Neural progenitor cell (in vitro differentiated cells): Measurements from ENCODE around the gene VPS13D. TPM values are rescaled to one million over a fixed set of nuclear protein-coding genes. Genes with fewer than 3 reads are reported as not detected.

Experiments
- DNase-seq: peaks from one replicate; pipeline ENCODE4 v3.0.0-alpha.2; 2016; ENCODE audit warnings: low spot score
- H2AFZ ChIP-seq: fragments of 200-600 bp; sonication (generic); replicated peaks from 2 replicates; pipeline ENCODE4 v1.6.1; 2016; ENCODE audit warnings: antibody characterized with exemption
- H3F3A ChIP-seq: fragments of 200-600 bp; sonication (generic); 2 replicates; pipeline ENCODE4 v1.6.1; 2016; ENCODE audit warnings: antibody characterized with exemption, low read depth
- H3K27ac ChIP-seq: fragments of 200-600 bp; sonication (generic); 2 replicates; pipeline ENCODE4 v1.5.1; 2016; ENCODE audit warnings: mild to moderate bottlenecking
- H3K27me3 ChIP-seq: fragments of 200-600 bp; sonication (generic); 2 replicates; pipeline ENCODE4 v1.6.1; 2016; ENCODE audit warnings: mild to moderate bottlenecking, moderate library complexity
- H3K36me3 ChIP-seq: fragments of 200-600 bp; sonication (generic); 2 replicates; pipeline ENCODE4 v1.5.1; 2016
- H3K4me1 ChIP-seq: fragments of 200-600 bp; sonication (generic); 2 replicates; pipeline ENCODE4 v1.6.1; 2016; ENCODE audit warnings: mixed run types
- H3K4me2 ChIP-seq: fragments of 200-600 bp; sonication (generic); 2 replicates; pipeline ENCODE4 v1.6.1; 2016
- H3K4me3 ChIP-seq: fragments of 200-600 bp; sonication (generic); 2 replicates; pipeline ENCODE4 v1.5.1; 2016
- H3K79me2 ChIP-seq: fragments of 200-600 bp; sonication (generic); 2 replicates; pipeline ENCODE4 v1.6.1; 2016; ENCODE audit warnings: low read depth
- H3K9ac ChIP-seq: fragments of 200-600 bp; sonication (generic); 2 replicates; pipeline ENCODE4 v1.6.1; 2016
- H3K9me3 ChIP-seq: fragments of 200-600 bp; sonication (generic); 2 replicates; pipeline ENCODE4 v1.5.1; 2016; ENCODE audit warnings: low read depth
- H4K20me1 ChIP-seq: fragments of 200-600 bp; sonication (generic); 2 replicates; pipeline ENCODE4 v1.6.1; 2016; ENCODE audit warnings: low read depth
- H3K27ac Mint-ChIP-seq: 3 replicates; pipeline ENCODE4 v1.8.0; 2021; ENCODE audit warnings: mixed read lengths
- H3K27me3 Mint-ChIP-seq: 2 replicates; pipeline ENCODE4 v1.8.0; 2022; ENCODE audit warnings: low read depth, mild to moderate bottlenecking, inconsistent platforms, moderate library complexity, mixed read lengths; ENCODE audit not compliant: insufficient read depth
- H3K36me3 Mint-ChIP-seq: 3 replicates; pipeline ENCODE4 v1.8.0; 2021; ENCODE audit warnings: mixed read lengths
- H3K4me1 Mint-ChIP-seq: 3 replicates; pipeline ENCODE4 v1.8.0; 2021; ENCODE audit warnings: mixed read lengths
- H3K4me3 Mint-ChIP-seq: 3 replicates; pipeline ENCODE4 v1.8.0; 2021; ENCODE audit warnings: mild to moderate bottlenecking, moderate library complexity, mixed read lengths
- H3K9me3 Mint-ChIP-seq: 3 replicates; pipeline ENCODE4 v1.8.0; 2020; ENCODE audit warnings: mixed read lengths
- CTCF ChIP-seq: fragments of 200-600 bp; sonication (generic); IDR thresholded peaks from 2 replicates; pipeline ENCODE4 v1.5.1; 2017; ENCODE audit warnings: antibody characterized with exemption, mild to moderate bottlenecking
- EZH2 ChIP-seq: fragments of 200-600 bp; sonication (generic); IDR thresholded peaks from 2 replicates; pipeline ENCODE4 v1.6.1; 2017; ENCODE audit warnings: antibody characterized with exemption, mild to moderate bottlenecking, moderate library complexity
- EZH2phosphoT487 ChIP-seq: fragments of 200-600 bp; sonication (generic); IDR thresholded peaks from 2 replicates; pipeline ENCODE4 v1.6.1; 2017; ENCODE audit warnings: antibody characterized with exemption
- total RNA-seq: library from RNA; depleted of rRNA; stranded (reverse); fragments of >200 nt; gene quantifications from 2 replicates; pipeline ENCODE4 v1.2.3, GENCODE V29; 2015; ENCODE audit warnings: low replicate concordance

Gene VPS13D
- total RNA-seq, 1 donor from 2014 or later = 16.4 TPM

GRCh38 chr1:12346483-12347151, 116.8 kb downstream of the VPS13D start:
- DNase-seq = no peak
- Histone ChIP-seq H3K9me3 (no peaks in the 10 kb centered on the region), H3K27me3 (no peaks in the 10 kb centered on the region), H3F3A (no peaks in the 10 kb centered on the region), H3K4me2 (no peak overlapping the region), H3K36me3 (peaks cover 10% of the 10 kb centered on the region), H2AFZ (no peak overlapping the region), H3K27ac (no peak overlapping the region), H3K9ac (no peak overlapping the region), H3K4me3 (no peak overlapping the region), H4K20me1 (no peaks in the 10 kb centered on the region), H3K4me1 (no peaks in the 10 kb centered on the region), H3K79me2 (no peaks in the 10 kb centered on the region)
- Mint-ChIP-seq H3K27ac (no peak overlapping the region), H3K4me1 (no peaks in the 10 kb centered on the region), H3K9me3 (peaks cover 11% of the 10 kb centered on the region), H3K4me3 (no peak overlapping the region), H3K27me3 (peaks cover under 1% of the 10 kb centered on the region), H3K36me3 (peaks cover 46% of the 10 kb centered on the region)
- no peak for TF ChIP-seq EZH2phosphoT487
- TF ChIP-seq EZH2 = no peak
- no peak for TF ChIP-seq CTCF

- no peak for DNase-seq
- no peak overlapping the region for H3K9ac ChIP-seq
- Mint-ChIP-seq H3K36me3 (peaks cover 43% of the 10 kb centered on the region), H3K9me3 (peaks cover 11% of the 10 kb centered on the region), H3K4me1 (no peaks in the 10 kb centered on the region), H3K27me3 (peaks cover 2% of the 10 kb centered on the region), H3K27ac (no peak overlapping the region), H3K4me3 (no peak overlapping the region)
- H2AFZ ChIP-seq = no peak overlapping the region
- no peaks in the 10 kb centered on the region for H3F3A ChIP-seq
- no peak overlapping the region for H3K4me3 ChIP-seq
- H3K27me3 ChIP-seq = no peaks in the 10 kb centered on the region
- no peaks in the 10 kb centered on the region for H3K9me3 ChIP-seq
- no peak for TF ChIP-seq EZH2phosphoT487
- TF ChIP-seq CTCF = no peak
- TF ChIP-seq EZH2 = no peak
- H3K4me1 ChIP-seq = no peaks in the 10 kb centered on the region
- H3K36me3 ChIP-seq = peaks cover 10% of the 10 kb centered on the region
- no peak overlapping the region for H3K4me2 ChIP-seq
- H3K79me2 ChIP-seq = no peaks in the 10 kb centered on the region
- H4K20me1 ChIP-seq = no peaks in the 10 kb centered on the region
- no peak overlapping the region for H3K27ac ChIP-seq
Observed at GRCh38 chr1:12348113-12348512, 118.3 kb downstream of the VPS13D start.

GRCh38 chr1:12353981-12354380, 124.2 kb downstream of the VPS13D start:
- Mint-ChIP-seq H3K36me3 (peaks cover 34% of the 10 kb centered on the region), H3K27ac (no peak overlapping the region), H3K4me3 (no peak overlapping the region), H3K4me1 (no peaks in the 10 kb centered on the region), H3K27me3 (peaks cover 2% of the 10 kb centered on the region), H3K9me3 (peaks cover 11% of the 10 kb centered on the region)
- H3K9ac ChIP-seq = no peak overlapping the region
- no peaks in the 10 kb centered on the region for H3F3A ChIP-seq
- no peaks in the 10 kb centered on the region for H4K20me1 ChIP-seq
- no peak for TF ChIP-seq EZH2phosphoT487
- no peak for TF ChIP-seq CTCF
- TF ChIP-seq EZH2 = no peak
- no peaks in the 10 kb centered on the region for H3K27me3 ChIP-seq
- no peak overlapping the region for H2AFZ ChIP-seq
- no peak for DNase-seq
- H3K36me3 ChIP-seq = peaks cover 10% of the 10 kb centered on the region
- H3K27ac ChIP-seq = no peak overlapping the region
- no peaks in the 10 kb centered on the region for H3K79me2 ChIP-seq
- no peaks in the 10 kb centered on the region for H3K9me3 ChIP-seq
- no peaks in the 10 kb centered on the region for H3K4me1 ChIP-seq
- no peak overlapping the region for H3K4me2 ChIP-seq
- H3K4me3 ChIP-seq = no peak overlapping the region
